HepG2 (cell line): ENCODE results near the gene FKBP10. TPM values are rescaled to one million over a fixed set of nuclear protein-coding genes. Genes with fewer than 3 reads are reported as not detected.

ENCODE experiments used
- CENPBD1 ChIP-seq: sonication (generic); formaldehyde crosslinking; IDR thresholded peaks from 2 replicates; pipeline ENCODE4 v1.8.0; 2022; ENCODE audit warnings: missing genetic modification reagents, low read depth, mild to moderate bottlenecking, borderline replicate concordance
- DMAP1 ChIP-seq: IDR thresholded peaks from 2 replicates; pipeline ENCODE4 v1.6.1; 2016
- FOXO4 ChIP-seq: sonication (generic); formaldehyde crosslinking; conservative IDR thresholded peaks from 2 replicates; pipeline ENCODE4 v1.8.1; 2023; ENCODE audit warnings: missing genetic modification reagents
- GMEB1 ChIP-seq: sonication (generic); formaldehyde crosslinking; IDR thresholded peaks from 2 replicates; pipeline ENCODE4 v1.5.1; 2020; ENCODE audit warnings: missing genetic modification reagents, mild to moderate bottlenecking, borderline replicate concordance
- HNF4A ChIP-seq: sonication (generic); formaldehyde crosslinking; IDR thresholded peaks from 2 replicates; pipeline ENCODE4 v1.4.0; 2020; ENCODE audit warnings: missing genetic modification reagents
- JUND ChIP-seq: sonication (generic); formaldehyde crosslinking; IDR thresholded peaks from 2 replicates; pipeline ENCODE4 v1.8.0; 2022; ENCODE audit warnings: mild to moderate bottlenecking, missing genetic modification reagents
- MXD3 ChIP-seq: IDR thresholded peaks from 2 replicates; pipeline ENCODE4 v1.6.1; 2016; ENCODE audit warnings: mild to moderate bottlenecking, missing biosample characterization, missing genetic modification reagents
- PTBP1 ChIP-seq: fragments of 200-400 bp; formaldehyde crosslinking; IDR thresholded peaks from 2 replicates; pipeline ENCODE4 v1.6.1; 2018; ENCODE audit warnings: low read length, low read depth; ENCODE audit not compliant: poor library complexity, severe bottlenecking
- RCOR2 ChIP-seq: IDR thresholded peaks from 2 replicates; pipeline ENCODE4 v1.6.1; 2016; ENCODE audit warnings: missing biosample characterization, missing genetic modification reagents
- REXO4 ChIP-seq: sonication (generic); formaldehyde crosslinking; IDR thresholded peaks from 2 replicates; pipeline ENCODE4 v1.8.0; 2022; ENCODE audit warnings: missing genetic modification reagents, mild to moderate bottlenecking, borderline replicate concordance
- SKI ChIP-seq: fragments of 450-650 bp; IDR thresholded peaks from one replicate; pipeline ENCODE4 v1.6.1; 2018; ENCODE audit warnings: mild to moderate bottlenecking; ENCODE audit not compliant: partially characterized antibody
- SSRP1 ChIP-seq: IDR thresholded peaks from 2 replicates; pipeline ENCODE4 v1.6.1; 2016; ENCODE audit warnings: control low read depth
- TCF7 ChIP-seq: sonication (generic); IDR thresholded peaks from 2 replicates; pipeline ENCODE4 v1.6.1; 2016; ENCODE audit warnings: antibody characterized with exemption, low read depth
- ZBTB44 ChIP-seq: sonication (generic); formaldehyde crosslinking; IDR thresholded peaks from 2 replicates; pipeline ENCODE4 v1.4.0; 2020; ENCODE audit warnings: missing genetic modification reagents
- ZBTB49 ChIP-seq: sonication (generic); formaldehyde crosslinking; IDR thresholded peaks from 2 replicates; pipeline ENCODE4 v1.4.0; 2020; ENCODE audit warnings: missing genetic modification reagents, borderline replicate concordance
- ZFX ChIP-seq: sonication (generic); formaldehyde crosslinking; IDR thresholded peaks from 2 replicates; pipeline ENCODE4 v1.4.0; 2020; ENCODE audit warnings: mild to moderate bottlenecking, low read depth, missing genetic modification reagents, moderate library complexity
- ZNF160 ChIP-seq: sonication (generic); formaldehyde crosslinking; IDR thresholded peaks from 2 replicates; pipeline ENCODE4 v1.8.0; 2022; ENCODE audit warnings: mild to moderate bottlenecking, inconsistent platforms, missing genetic modification reagents
- ZNF460 ChIP-seq: sonication (generic); formaldehyde crosslinking; IDR thresholded peaks from 2 replicates; pipeline ENCODE4 v1.5.1; 2020; ENCODE audit warnings: missing genetic modification reagents, mild to moderate bottlenecking, borderline replicate concordance
- ZNF558 ChIP-seq: sonication (generic); formaldehyde crosslinking; IDR thresholded peaks from 2 replicates; pipeline ENCODE4 v1.9.0; 2022; ENCODE audit warnings: mild to moderate bottlenecking, missing genetic modification reagents, borderline replicate concordance
- ZNF749 ChIP-seq: sonication (generic); formaldehyde crosslinking; IDR thresholded peaks from 2 replicates; pipeline ENCODE4 v1.8.0; 2022; ENCODE audit warnings: mild to moderate bottlenecking, missing genetic modification reagents, moderate library complexity, borderline replicate concordance
- polyA plus RNA-seq, 8 experiments: library from polyadenylated mRNA; depleted of rRNA in 3 of 8; stranded (reverse) in 7 of 8; unstranded in 1 of 8; fragments of >200 nt; fragmentation: Illumina TruSeq in 4 of 8; extraction: Trizol in 4 of 8; gene quantifications; 2 replicates each; pipeline versions ENCODE4 v1.2.1 to v1.2.3, GENCODE V29; 2011 to 2016; ENCODE audit warnings: low read depth in 4 of 8, missing spikeins in 1 of 8, mixed read lengths in 1 of 8; ENCODE audit not compliant: insufficient read depth in 1 of 8
- total RNA-seq, 5 experiments: library from RNA; depleted of rRNA; stranded (reverse); fragments of >200 nt; fragmentation: Illumina TruSeq; extraction: Trizol; gene quantifications; 2 replicates each; pipeline ENCODE4 v1.2.3, GENCODE V29; 2016; ENCODE audit warnings: low read depth in 1 of 5

Gene FKBP10
- total and polyA plus RNA-seq, 2 of the 13 experiments (the other 11 are each of a cell fraction or from before 2014, with no cell fraction given): 149 to 573 TPM

- TF ChIP-seq ZBTB49 (CRISPR knock-in tag) (no peak), RCOR2 (CRISPR knock-in tag) (peak; percentile 38; the same call in 1 of the 2 replicates), SKI (peak; percentile 61), MXD3 (CRISPR knock-in tag) (no peak), PTBP1 (no peak), SSRP1 (peak; percentile 94), ZNF558 (CRISPR knock-in tag) (no peak), GMEB1 (CRISPR knock-in tag) (peak; percentile 60; the same call in 1 of the 2 replicates), ZBTB44 (CRISPR knock-in tag) (no peak), TCF7 (no peak), HNF4A (CRISPR knock-in tag) (peak; percentile 99), ZNF749 (CRISPR knock-in tag) (no peak), FOXO4 (CRISPR knock-in tag) (no peak), ZNF460 (CRISPR knock-in tag) (no peak), DMAP1 (CRISPR knock-in tag) (no peak; the same call in 1 of the 2 replicates), ZNF160 (no peak), REXO4 (CRISPR knock-in tag) (no peak), ZFX (CRISPR knock-in tag) (peak; percentile 94), JUND (no peak), CENPBD1 (no peak)
Measured at GRCh38 chr17:41772586-41773189, 40.1 kb upstream of the FKBP10 start (continued).
